ENCODE measurements around the gene ATP11A.

ATP11A gene

GRCh38 chr13:112689303-112690245 lies at the start of gene ATP11A:
ATP11A (plus strand) TSS chr13:112690038; CDS start chr13:112690417, 379 bp downstream.
- DNase-seq, result peak; percentile 89

GRCh38 chr13:112641456-112642089 lies 48.3 kb upstream of the ATP11A start:
- DNase-seq, result no peak

GRCh38 chr13:112642090-112642460 lies 47.8 kb upstream of the ATP11A start:
- no peak for DNase-seq

GRCh38 chr13:112643759-112644459 lies 45.9 kb upstream of the ATP11A start:
- DNase-seq, result no peak

GRCh38 chr13:112645327-112645914 lies 44.4 kb upstream of the ATP11A start:
- no peak for DNase-seq

GRCh38 chr13:112647256-112647655 lies 42.6 kb upstream of the ATP11A start:
- no peak for DNase-seq

- no peak for DNase-seq
Measured at GRCh38 chr13:112648101-112648500, 41.7 kb upstream of the ATP11A start.

GRCh38 chr13:112648966-112649690 lies 40.7 kb upstream of the ATP11A start:
- DNase-seq, result no peak

GRCh38 chr13:112651311-112651710 lies 38.5 kb upstream of the ATP11A start:
- no peak for DNase-seq

GRCh38 chr13:112651750-112652511 lies 37.9 kb upstream of the ATP11A start:
- DNase-seq, result no peak

GRCh38 chr13:112652512-112653070 lies 37.2 kb upstream of the ATP11A start:
- DNase-seq, result no peak

- DNase-seq, result no peak
Measured at GRCh38 chr13:112653071-112653470, 36.8 kb upstream of the ATP11A start.

GRCh38 chr13:112655913-112656312 lies 33.9 kb upstream of the ATP11A start:
- DNase-seq, result no peak

GRCh38 chr13:112657850-112658445 lies 31.9 kb upstream of the ATP11A start:
- DNase-seq, result no peak

- no peak for DNase-seq
Measured at GRCh38 chr13:112658808-112659207, 31.0 kb upstream of the ATP11A start.

GRCh38 chr13:112661291-112661690 lies 28.5 kb upstream of the ATP11A start:
- DNase-seq, result no peak

- no peak for DNase-seq
Measured at GRCh38 chr13:112664501-112665203, 25.2 kb upstream of the ATP11A start.

- no peak for DNase-seq
Measured at GRCh38 chr13:112668924-112669323, 20.9 kb upstream of the ATP11A start.

GRCh38 chr13:112669881-112670499 lies 19.8 kb upstream of the ATP11A start:
- DNase-seq, result no peak

- no peak for DNase-seq
Measured at GRCh38 chr13:112670864-112671263, 19.0 kb upstream of the ATP11A start.

Measured in activated CD8-positive, alpha-beta memory T cell treated with anti-CD3 and anti-CD28 coated beads, Interleukin-2, amount 50 U/mL, for 48 hours (primary cell).